Measurements from ENCODE around the gene CPPED1.
"Not testable (repeated sequence)": the region's sequence is repeated elsewhere in the genome, so short reads cannot be mapped to it uniquely, and the experiment has no call there.

CPPED1 gene

GRCh38 chr16:12803203-12804093 is at the start of gene CPPED1:
Gene CPPED1, minus strand, starts transcription at chr16:12803887. Its CDS starts 111 bp downstream, at chr16:12803776.
- DNase-seq (ENCODE audit: low spot score), result peak; percentile 93

GRCh38 chr16:12850186-12850585 is 46.5 kb upstream of the CPPED1 start:
- no peak for DNase-seq (ENCODE audit: low spot score)

GRCh38 chr16:12846592-12846991 is 42.9 kb upstream of the CPPED1 start:
- no peak for DNase-seq (ENCODE audit: low spot score)

- no peak for DNase-seq (ENCODE audit: low spot score)
Measured at GRCh38 chr16:12845282-12845681, 41.6 kb upstream of the CPPED1 start.

GRCh38 chr16:12837756-12838155 is 34.1 kb upstream of the CPPED1 start:
- no peak for DNase-seq (ENCODE audit: low spot score)

GRCh38 chr16:12837291-12837690 is 33.6 kb upstream of the CPPED1 start:
- DNase-seq (ENCODE audit: low spot score), result no peak

GRCh38 chr16:12833926-12834325 is 30.2 kb upstream of the CPPED1 start:
- no peak for DNase-seq (ENCODE audit: low spot score)

GRCh38 chr16:12829096-12829888 is 25.6 kb upstream of the CPPED1 start:
- DNase-seq (ENCODE audit: low spot score), result no peak

- no peak for DNase-seq (ENCODE audit: low spot score)
Measured at GRCh38 chr16:12828206-12828605, 24.5 kb upstream of the CPPED1 start.

GRCh38 chr16:12826559-12826958 is 22.9 kb upstream of the CPPED1 start:
- DNase-seq (ENCODE audit: low spot score), result no peak

- DNase-seq (ENCODE audit: low spot score), result peak; percentile 76
Measured at GRCh38 chr16:12819126-12820117, 15.7 kb upstream of the CPPED1 start.

- no peak for DNase-seq (ENCODE audit: low spot score)
Measured at GRCh38 chr16:12818326-12818725, 14.6 kb upstream of the CPPED1 start.

GRCh38 chr16:12816791-12817214 is 13.1 kb upstream of the CPPED1 start:
- DNase-seq (ENCODE audit: low spot score), result not testable (repeated sequence)

- no peak for DNase-seq (ENCODE audit: low spot score)
Measured at GRCh38 chr16:12815361-12815760, 11.7 kb upstream of the CPPED1 start.

GRCh38 chr16:12813734-12814133 is 10.0 kb upstream of the CPPED1 start:
- DNase-seq (ENCODE audit: low spot score), result not testable (repeated sequence)

- not testable (repeated sequence) for DNase-seq (ENCODE audit: low spot score)
Measured at GRCh38 chr16:12813321-12813720, 9.6 kb upstream of the CPPED1 start.

- no peak for DNase-seq (ENCODE audit: low spot score)
Measured at GRCh38 chr16:12811441-12812383, 8.0 kb upstream of the CPPED1 start.

- DNase-seq (ENCODE audit: low spot score), result no peak
Measured at GRCh38 chr16:12805066-12805465, 1.4 kb upstream of the CPPED1 start.

- no peak for DNase-seq (ENCODE audit: low spot score)
Measured at GRCh38 chr16:12804395-12804794, 708 bp upstream of the CPPED1 start.

GRCh38 chr16:12802661-12803060 is 1.0 kb downstream of the CPPED1 start:
- no peak for DNase-seq (ENCODE audit: low spot score)

- DNase-seq (ENCODE audit: low spot score), result no peak
Measured at GRCh38 chr16:12802048-12802447, 1.6 kb downstream of the CPPED1 start.
